Measurements from ENCODE around the gene KMT2D. TPM values are rescaled to one million over a fixed set of nuclear protein-coding genes. Genes with fewer than 3 reads are reported as not detected.
A peak's percentile ranks its signal among the peaks of the same experiment; 100 is the strongest.

Gene KMT2D
- total and polyA plus RNA-seq, 11 donors, result 32.5 to 82.7 (median 49.7) TPM

- peak in 1 of 5 donors; percentile 23 for DNase-seq
- ATAC-seq, result no peak
- Histone ChIP-seq H3K27me3 (no peaks in the 10 kb centered on the region), H3K27ac (peak overlapping the region in 10 of 12 donors; percentile 94 to 99 (median 98)), H3K36me3 (peaks cover 0 to 14% (median 12%) of the 10 kb centered on the region in 9 donors), H3K9me3 (no peaks in the 10 kb centered on the region), H3K4me3 (peak overlapping the region; percentile 79 to 100 (median 93)), H3K4me1 (peaks cover 19 to 60% (median 44%) of the 10 kb centered on the region in 12 donors)
- WGBS, 4 donors, result 0% methylated on average over 1 of the region's 1 CpG
- intact Hi-C loops (cut with DNase I), result loop anchor here in 3 of 10 donors (5.0 kb wide), 2 partner anchors 37 to 42 kb away; partner anchors contain the start of gene PRKAG1 (in 2 of the 3)
- no peak for TF ChIP-seq CTCF (IDR thresholded peaks at IDR 0.05)
- no peak for TF ChIP-seq POLR2A (IDR thresholded peaks at IDR 0.05)
Measured at GRCh38 chr12:49059045-49059298, 1.6 kb downstream of the KMT2D start.

GRCh38 chr12:49058366-49059044 lies 2.1 kb downstream of the KMT2D start:
- intact Hi-C loops (cut with DNase I), result loop anchor here in 3 of 10 donors (5.0 kb wide), 2 partner anchors 36 to 41 kb away; partner anchors contain the start of gene PRKAG1 (in 2 of the 3)
- Histone ChIP-seq H3K4me3 (peak overlapping the region; percentile 79 to 100 (median 93)), H3K27ac (peak overlapping the region in 10 of 12 donors; percentile 20 to 99 (median 98)), H3K4me1 (peaks cover 19 to 60% (median 44%) of the 10 kb centered on the region in 12 donors), H3K36me3 (peaks cover 0 to 19% (median 16%) of the 10 kb centered on the region in 9 donors), H3K9me3 (no peaks in the 10 kb centered on the region), H3K27me3 (no peaks in the 10 kb centered on the region)
- ATAC-seq (no peak), DNase-seq (peak in 1 of 5 donors; percentile 51)
- 4 to 10% (median 5%) methylated on average over 5 of the region's 5 CpGs for WGBS, 4 donors
- no peak for TF ChIP-seq CTCF (IDR thresholded peaks at IDR 0.05)
- no peak for TF ChIP-seq POLR2A (IDR thresholded peaks at IDR 0.05)

GRCh38 chr12:49057888-49058287 lies 2.7 kb downstream of the KMT2D start:
- no peaks in the 10 kb centered on the region for H3K27me3 ChIP-seq
- peak in 1 of 5 donors; percentile 28 for DNase-seq
- no peak for ATAC-seq
- intact Hi-C loops (cut with DNase I), result loop anchor here in 3 of 10 donors (5.0 kb wide), 2 partner anchors 36 to 41 kb away; partner anchors contain the start of gene PRKAG1 (in 2 of the 3)
- TF ChIP-seq POLR2A (IDR thresholded peaks at IDR 0.05), result no peak
- TF ChIP-seq CTCF (IDR thresholded peaks at IDR 0.05), result no peak
- 2 to 6% (median 5%) methylated on average over 4 of the region's 4 CpGs for WGBS, 4 donors
- H3K9me3 ChIP-seq, result no peaks in the 10 kb centered on the region
- peak overlapping the region in 9 of 12 donors; percentile 20 to 99 (median 94) for H3K27ac ChIP-seq
- H3K36me3 ChIP-seq, result peaks cover 0 to 25% (median 22%) of the 10 kb centered on the region in 9 donors
- peak overlapping the region in 11 of 12 donors; percentile 79 to 100 (median 93) for H3K4me3 ChIP-seq
- peaks cover 19 to 60% (median 44%) of the 10 kb centered on the region in 12 donors for H3K4me1 ChIP-seq
